T-helper 1 cell (primary cell): ENCODE data around the gene NODAL.

ENCODE experiments used
- DNase-seq, 5 donors: peaks; one replicate each; pipeline ENCODE4 v3.0.0-alpha.2; 2012 to 2020

Gene NODAL

DNA sequence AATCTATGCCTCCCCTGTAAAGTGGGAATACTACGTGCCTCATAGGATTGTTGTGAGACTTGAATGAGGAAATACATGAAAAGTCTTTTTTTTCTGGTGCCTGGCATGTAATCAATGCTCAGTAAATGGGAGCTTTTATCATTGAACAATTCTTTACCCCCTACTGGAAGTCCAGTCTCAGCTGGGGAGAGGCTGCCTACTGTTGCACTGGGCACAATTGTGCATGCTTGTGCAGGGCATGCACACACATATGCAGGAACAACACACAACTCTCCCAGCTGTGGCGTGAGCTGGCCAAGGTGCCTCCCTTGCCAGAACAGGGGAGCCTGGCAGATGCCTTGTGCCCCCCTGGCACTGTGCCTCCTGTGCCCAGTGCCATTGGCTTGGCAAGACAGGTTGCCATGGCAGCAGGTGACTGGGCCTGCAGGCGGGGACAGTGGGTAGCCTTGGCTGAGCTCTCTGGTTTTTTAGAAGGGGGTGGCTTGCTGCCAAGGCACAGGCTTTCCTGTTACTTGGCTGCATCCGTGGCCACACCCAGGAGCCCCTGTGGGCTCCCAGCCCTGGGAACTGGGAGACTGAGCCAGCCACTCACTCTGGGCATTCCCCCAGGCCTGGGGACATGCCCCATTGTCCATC lies 21.0 kb upstream of the NODAL start:
- DNase-seq, result no peak

DNA sequence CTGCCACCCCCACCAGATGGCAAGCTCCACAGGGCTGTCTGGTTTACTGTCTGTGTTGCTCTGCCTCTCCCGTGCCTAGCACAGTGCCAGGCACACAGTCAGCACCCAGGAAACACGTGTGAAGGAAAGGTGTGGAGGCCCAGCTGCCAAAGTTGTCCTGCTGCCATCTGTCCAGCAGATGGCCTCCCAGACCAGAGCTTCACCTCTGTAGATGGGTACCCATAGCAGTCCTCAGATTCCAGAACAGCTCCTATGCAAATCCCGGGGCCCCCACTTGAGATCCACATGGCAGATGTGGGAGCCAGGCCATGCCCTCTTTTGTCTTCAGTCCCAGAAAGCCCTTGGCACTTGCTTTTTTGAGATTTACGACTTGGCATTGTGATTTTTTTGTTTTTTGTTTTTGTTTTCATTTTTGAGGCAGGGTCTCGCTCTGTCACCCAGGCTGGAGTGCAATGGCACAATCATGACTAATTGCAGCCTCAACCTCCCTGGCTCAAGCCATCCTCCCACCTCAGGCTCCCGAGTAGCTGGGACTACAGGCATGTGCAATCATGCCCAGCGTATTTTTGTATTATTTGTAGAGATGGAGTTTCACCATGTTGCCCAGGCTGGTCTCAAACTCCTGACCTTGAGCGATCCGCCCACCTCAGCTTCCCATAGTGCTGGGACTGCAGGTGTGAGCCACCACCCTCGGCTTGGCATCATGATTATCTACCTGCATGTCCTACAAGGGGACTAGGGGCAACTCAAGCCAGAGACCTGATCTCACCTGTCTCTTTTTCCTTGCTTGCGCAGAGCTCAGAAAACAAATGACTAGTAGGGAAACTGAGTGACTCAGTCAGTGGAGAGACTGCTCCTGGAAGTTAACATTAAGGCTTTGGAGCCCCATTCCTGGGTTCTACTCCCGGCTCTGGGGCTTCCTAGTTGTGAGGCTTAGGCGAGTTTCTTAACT lies 20.2 kb upstream of the NODAL start:
- peak in 3 of 5 donors; percentile 21 to 38 (median 34) for DNase-seq

DNA sequence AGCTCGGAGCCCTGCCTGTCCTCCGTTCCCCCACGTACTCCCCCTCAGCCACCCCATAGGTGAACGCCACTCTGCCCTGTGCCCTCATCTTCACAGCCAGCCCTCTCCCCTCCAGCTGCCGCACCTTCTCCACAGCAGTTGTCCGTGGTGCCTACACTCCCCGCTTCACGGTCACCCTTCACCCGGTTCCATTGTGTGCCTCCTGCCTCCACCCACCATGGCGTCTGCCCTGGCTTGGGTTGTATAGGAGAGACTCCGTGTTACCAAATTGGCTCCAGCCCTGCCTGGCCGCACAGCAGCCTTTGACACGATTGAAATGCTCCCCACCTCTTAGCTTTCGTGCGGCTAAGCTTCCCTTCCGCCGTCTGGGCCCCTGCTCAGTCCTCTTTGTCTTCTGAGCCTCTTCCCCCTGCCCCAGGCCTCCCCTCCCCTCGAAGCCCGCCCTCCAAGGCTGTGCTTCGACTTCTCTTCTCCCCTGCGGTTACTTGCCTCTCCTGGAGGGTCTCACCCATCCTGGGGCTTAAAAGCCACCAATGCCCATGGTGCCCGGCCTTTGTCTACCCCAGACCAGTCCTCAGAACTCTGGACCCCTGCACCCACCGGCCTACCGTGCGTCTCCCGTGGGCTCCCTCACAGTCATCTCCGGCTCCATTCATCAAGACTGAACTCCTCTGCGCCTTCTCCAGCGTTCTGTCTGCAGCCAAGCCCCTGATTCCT lies 18.5 kb upstream of the NODAL start:
- DNase-seq, result no peak

DNA sequence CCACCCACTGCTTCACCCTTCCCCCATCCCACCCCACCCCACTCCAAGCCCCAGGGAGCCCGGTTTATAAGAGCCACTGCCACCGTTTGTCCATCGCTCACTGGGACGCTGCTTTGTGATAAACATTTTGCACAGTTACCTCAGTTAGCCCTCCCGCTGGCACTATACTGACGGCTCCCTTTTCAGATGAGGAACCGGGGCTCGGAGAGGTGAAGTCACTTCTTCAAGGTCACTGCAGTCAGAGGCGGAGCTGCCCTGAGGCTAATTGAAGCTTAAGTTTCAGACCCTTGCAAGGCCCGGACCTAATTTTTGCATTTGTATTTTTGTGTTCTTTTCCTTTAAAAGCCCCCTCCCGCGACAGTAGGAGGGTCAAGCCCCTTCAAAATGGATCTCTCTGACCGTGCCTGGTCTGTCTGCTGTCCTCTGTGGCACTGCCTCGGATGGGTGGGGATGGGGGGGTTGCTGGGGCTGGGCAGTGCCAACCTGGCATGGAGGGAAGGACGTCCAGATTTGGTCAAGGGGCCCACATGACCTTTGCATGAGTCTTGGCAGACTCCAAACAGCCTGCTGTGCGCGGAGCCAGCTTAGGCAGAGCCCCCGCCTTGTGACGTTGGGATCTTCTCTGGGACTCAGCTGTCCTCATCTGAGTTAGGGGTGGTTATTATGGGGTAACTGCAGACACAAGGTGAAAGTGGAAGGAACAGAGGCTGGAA lies 17.7 kb upstream of the NODAL start:
- no peak for DNase-seq

DNA sequence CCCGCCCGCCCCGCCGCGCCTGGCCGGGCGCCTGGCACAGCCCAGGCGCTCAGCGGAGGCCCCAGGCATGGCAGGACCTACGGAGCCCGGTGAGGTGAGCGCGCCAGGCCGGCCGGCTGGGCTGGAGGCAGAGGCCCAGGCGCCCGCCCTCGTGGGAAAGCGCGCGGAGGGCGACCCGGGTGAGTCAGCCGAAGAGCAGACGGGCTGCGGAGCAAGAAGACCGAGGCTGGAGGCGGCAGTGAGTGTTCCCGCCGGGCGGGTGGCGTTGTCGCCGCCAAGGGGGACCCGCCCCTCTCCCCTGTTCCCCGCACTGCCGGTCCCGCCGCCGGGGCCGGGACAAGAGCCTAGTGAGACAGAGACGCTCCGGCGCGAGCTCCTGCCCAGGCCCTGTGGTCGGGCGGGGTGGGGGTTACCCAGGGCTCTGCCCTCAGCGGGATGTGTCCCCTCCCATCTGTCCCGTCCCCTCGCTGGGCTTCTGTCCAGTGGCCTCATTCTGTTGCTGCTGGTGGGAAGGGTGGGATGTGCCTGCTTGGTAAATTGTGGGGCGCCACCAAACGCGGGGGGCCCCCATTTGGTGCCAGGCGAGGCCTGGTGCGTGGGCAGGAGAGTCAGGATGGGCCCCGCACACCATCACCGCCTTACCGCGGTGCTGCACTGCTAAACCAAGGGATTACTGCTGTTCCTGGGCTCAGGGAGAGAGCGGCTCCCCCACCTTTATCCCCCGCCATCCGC lies 17.0 kb upstream of the NODAL start:
- DNase-seq, result no peak

DNA sequence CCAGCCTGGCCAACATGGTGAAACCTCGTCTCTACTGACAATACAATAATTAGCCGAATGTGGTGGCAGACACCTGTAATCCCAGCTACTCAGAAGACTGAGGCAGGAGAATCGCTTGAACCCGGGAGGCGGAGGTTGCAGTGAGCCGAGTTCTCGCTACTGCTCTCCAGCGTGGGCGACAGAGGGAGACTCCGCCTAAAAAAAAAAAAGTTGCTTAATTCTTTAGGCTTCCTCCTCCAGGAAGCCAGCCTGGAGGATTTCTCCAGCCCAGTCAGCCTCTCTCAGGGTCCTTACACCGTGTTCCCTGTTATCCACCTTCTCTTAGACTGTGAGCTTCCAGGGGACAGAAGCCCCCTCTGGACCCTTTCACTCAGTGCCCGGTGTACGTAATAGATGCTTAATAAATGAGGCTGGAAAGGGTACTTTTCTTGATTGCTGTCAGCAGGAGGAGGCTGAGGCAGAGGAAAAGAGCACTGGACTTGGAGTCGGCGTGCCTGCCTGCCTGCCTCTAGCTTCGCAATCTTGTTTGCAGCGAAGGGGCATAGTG lies 16.4 kb upstream of the NODAL start:
- DNase-seq, result no peak

DNA sequence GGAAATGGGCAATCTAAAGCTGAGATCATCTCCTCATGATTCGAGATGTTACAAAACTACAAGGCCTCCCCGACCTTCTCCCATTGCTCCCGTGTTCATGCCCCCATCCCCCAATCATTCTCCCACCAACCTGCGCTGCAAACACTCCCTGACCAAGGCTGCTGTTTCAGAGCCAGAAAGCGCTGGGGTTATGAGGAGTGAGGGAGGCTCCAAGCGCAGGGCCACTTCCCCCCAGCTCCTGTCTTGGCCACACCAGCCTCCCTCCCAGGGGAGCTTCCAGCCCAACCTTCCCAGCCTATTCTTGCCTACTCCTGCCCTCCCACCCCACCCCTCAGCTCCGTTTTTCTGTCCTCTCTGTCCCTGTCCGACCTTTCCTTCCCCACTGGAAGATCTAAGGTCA lies 14.7 kb upstream of the NODAL start:
- DNase-seq, result no peak

DNA sequence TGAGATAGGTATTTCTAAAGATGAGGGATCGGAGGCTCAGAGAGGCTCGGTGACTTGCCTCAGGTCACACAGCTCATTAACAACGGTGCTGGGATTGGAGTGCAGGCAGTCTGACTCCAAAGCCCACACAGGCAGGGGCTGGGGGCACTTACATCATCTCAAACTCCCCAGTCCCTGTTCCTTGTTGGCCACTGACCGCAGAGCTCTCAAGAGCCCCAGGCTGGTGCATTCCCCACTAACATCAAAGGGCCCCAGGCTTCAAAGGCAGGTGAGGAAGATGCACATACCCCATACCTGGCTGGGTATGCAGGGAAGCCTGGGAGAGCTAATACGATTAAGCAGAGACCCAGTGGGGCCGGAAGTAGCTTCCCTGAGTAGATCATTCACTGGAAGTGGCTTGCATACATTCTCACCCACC lies 13.7 kb upstream of the NODAL start:
- no peak for DNase-seq

DNA sequence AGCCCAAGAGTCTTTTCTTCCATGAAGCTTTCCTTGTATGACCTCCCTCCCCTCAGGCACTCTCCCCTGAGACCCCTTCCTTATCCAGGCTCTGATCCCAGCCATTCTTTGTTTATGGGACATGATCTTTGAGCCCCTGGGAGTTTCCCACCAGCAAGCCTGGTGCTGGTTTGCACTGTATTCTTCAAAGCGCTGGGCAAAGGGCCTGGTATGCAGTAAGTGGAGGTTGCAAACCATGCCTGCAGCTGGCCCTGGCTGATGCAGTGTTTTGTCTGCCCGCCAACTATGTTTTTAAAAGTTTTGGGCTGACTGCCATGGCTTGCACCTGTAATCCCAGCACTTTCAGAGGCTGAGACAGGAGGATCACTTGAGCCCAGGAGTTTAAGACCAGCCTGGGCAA lies 6.8 kb upstream of the NODAL start:
- no peak for DNase-seq

DNA sequence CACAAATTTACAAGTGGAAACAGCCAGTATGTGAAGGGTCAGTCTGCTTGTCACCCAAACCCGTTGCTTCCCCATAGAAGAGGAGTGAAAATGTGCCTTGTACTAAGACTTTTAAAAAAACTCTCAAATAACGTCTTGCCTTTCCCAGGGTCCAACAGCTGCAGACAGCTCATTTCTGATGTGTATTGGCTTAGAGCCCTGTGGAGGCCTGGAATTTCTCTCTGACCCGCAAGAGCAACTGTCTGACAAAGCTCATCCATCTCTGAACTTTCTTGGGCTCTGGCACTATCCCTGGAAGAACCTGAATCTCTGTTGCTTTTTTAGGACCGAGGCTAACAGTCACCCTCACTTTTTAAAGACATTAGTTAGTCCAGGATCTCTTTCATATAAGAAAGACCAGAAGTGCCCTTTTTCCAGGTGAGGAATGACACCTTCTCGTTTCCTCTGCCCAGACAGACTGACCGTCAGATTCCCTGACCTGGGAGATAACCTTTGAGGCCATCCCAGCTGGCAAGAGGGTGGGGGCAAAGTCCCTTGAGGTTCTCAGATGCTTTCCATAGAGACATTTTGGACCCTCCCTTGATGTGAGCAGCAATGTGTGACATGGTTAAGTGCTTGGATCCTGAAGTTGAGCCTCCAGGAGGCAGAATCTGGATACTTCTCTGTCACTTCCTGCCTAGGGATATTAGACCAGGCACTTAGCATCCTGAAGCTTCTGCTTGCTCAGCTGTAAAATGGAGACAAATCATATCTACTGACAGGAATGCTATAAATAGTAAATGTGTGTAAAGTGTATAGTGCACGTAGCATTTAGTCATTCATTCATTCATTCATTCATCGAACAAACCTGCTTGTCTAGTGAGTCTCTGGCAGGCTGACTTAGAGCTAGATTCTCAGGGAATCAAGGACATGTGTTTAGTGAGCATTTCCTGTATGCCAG lies 4.5 kb upstream of the NODAL start:
- DNase-seq, result no peak

DNA sequence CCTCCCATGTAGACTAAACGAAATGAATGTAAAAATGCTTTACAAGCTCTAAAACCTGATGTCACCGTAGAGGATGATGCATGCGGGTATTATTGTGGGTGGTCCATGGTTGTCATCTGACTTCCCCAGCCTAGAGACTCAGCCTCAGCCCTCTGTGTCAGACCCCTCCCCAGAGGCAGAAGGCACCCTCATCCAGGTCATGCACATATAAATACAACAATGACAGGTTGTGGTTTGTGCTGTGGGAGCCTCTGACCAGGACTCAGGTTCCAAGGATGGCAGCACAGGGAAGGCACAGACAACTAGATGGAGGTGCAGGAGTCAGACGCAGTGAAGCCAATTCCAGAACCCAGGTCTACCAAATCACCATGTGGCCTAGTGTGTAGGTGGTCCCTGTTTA lies 3.3 kb upstream of the NODAL start:
- DNase-seq, result no peak

DNA sequence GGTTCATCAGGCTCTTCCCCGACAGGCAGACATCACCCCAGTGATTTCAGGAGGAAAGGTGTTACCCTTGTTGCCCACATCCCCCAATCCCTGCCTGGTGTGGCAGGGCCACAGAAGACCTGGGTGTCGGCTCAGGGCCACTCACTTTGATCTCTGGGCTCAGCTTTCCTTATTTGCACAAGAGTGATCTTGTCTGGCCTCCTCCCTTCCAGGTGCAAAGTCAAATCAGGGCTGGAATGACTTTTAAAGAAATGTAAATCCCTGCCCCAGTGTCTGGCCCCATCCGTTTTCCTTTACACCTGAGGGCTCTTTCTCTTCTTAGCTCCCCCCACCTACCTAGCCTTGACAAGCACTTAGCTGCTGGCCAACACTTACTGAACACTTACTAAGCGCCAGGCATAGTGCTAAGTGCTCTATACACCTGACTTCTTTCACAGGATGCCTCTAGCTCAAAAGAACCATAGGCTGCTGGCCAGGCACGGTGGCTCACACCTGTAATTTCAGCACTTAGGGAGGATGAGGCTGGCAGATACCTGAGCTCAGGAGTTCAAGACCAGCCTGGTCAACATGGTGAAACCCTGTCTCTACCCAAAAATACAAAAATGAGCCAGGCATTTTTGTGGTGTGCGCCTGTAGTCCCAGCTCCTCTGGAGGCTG lies 979 bp upstream of the NODAL start:
- no peak for DNase-seq

DNA sequence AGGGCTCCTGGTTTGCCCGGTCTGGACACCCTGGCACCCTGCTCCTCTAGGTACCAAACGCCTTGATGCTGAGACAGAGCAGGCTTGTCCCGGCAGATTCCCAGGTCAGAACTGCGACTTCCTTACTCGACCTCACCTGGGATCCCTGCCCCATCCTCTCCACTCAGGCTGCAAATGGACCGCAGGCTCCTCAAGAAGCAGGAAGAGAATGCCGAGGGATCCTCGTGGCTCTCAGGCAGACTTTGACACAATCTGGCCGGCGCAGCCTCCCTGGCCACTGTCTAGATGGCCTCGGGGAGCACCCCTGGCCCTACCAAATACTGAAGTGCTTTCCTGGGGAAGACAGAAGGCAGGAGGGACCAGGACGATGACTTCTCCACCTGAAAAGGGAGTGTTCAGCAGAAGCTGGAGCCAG lies 421 bp upstream of the NODAL start:
- no peak for DNase-seq

DNA sequence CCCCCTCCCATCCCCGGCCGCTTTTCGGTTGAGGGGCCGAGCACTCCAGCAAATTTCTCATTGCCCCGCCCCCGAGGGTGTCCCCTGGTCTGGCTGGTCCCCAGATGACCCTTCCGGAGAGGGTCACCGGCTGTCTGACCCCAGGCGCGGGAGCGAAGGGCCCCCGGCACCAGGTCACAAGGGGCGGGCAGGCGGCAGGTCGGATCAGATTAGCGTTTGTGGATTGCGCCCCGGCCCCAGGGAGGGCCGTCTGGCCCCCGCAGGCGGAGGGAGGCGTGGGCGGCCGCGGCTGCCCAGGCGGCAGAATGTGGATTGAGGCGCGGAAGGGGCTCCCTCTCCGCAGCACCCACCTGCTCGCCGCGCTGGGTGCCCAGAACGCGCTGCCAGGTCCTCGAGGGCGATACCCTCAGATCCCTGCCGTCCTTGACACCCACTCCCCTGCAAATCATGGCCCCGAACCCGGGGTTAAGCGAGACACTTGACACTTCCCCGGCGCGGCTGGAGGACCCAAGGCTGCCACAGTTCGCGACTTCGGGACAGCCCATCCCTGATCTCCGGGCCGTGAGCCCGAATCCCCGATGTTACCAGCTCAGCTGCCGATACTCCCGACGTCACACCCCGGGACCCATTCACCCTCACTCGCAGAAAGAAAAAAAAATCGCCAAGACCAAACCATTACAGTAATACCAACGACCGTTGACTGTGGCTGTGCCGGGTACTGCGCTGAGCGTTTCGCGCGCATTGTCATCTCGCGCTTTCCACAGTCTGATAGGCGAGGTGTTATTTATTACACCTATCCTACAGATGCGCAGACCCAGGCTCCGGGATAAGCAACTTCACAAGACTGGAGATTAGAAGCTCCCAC lies 953 bp downstream of the NODAL start:
- DNase-seq, result no peak

DNA sequence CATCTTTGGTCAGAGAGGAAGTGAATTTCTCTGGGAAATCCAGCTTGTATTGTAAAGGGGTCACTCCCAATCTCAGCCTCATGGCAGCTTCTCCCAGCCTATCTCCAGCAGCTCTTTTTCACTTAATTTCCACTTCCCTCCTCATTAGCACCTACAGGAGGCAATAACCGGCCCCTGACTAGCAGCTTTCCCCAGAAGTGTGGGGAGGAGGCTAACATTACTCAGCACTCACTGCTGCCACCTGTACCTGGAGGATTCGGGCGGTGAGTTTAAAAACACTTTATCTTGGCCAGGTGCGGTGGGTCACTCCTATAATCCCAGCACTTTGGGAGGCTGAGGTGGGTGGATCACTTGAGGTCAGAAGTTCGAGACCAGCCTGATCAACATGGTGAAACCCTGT lies 3.8 kb downstream of the NODAL start:
- no peak for DNase-seq

DNA sequence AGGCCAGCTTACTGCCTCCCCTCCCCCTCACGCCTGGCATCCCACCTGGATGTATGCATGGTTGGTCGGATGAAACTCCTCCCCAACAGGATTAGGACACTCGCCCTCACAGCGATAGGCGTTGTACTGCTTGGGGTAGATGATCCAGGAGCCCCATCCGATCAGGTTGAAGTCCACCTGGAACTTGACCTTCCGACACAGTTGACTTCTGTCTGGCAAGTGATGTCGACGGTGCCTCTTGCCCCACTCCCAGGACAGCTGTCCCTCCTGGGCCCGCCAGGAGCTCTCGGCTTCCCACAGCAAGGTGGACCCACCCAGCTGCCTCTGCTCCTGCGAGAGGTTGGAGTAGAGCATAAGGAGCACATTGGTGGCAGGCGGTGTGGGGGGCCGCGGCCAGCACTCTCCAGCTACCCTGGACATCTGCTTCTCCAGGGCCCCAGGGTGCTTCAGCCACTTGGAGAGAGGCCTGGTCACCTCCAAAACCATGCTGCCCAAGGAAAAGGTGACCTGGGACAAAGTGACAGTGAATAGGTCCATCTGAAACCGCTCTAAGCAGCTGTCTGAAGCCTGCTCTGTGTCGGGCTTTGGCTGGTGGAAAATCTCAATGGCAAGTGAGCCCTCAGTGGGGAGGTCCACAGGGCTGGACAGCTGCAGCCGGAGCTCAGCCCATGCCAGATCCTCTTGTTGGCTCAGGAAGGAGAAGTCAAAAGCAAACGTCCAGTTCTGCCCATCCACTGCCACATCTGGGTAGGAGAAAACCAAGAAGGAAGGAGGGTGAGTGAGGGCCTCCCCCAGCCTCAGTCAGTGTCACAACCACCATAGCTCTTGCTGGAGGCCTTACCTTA lies 6.0 kb downstream of the NODAL start:
- DNase-seq, result no peak

DNA sequence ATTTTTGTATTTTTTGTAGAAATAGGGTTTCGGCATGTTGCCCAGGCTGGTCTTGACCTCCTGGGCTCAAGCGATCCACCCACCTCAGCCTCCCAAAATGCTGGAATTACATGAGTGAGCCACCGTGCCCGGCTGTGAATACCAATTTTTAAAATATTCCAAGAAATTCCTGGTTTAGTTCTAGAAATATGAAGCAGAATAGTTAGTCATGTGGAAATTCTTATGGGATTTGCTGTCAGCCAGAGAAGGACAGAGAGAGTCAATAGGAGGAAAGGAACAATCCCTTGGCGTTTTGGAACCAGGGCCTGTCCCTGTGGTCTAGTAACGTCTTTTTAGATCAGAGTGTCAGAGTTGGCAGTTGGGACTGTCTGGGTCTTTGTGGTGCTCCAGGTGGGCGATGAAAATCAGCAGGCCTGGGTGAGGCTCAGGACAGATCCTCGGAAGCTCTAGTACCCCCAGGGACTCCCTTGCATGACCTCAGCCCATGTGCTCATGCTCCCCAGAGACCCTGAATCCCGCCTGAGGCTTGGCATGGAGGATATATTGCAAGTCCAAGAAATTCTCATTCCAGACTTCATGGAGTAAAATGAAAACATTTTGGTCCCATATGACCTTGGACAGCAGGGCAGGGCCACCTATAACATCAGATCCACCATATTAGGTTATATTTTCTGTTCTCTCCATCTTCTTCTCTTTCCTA lies 7.8 kb downstream of the NODAL start:
- no peak for DNase-seq
